ENCODE data around the gene PPP2R2C.

The PPP2R2C gene

DNA sequence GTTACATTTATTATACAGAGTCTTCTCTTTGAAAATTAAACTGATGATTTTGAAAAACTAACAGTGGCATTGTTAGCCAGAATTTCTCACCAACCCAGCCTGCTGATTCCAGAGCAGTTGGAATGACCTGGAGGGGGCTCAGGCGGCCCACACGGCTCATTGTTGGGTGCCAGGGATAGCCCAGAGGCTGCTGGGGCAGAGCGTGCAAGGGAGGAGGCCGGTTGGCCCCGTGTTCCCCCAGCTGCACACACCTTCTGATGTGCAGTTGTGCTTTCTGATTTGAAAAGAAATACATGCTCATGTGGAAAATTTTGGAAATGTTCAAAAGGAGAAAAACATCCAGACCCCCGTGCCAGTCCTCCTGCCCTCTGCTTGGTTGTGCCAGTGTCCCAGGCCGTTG, 182.2 kb downstream of the PPP2R2C start:
- DNase-seq (ENCODE audit: low spot score) = no peak

DNA sequence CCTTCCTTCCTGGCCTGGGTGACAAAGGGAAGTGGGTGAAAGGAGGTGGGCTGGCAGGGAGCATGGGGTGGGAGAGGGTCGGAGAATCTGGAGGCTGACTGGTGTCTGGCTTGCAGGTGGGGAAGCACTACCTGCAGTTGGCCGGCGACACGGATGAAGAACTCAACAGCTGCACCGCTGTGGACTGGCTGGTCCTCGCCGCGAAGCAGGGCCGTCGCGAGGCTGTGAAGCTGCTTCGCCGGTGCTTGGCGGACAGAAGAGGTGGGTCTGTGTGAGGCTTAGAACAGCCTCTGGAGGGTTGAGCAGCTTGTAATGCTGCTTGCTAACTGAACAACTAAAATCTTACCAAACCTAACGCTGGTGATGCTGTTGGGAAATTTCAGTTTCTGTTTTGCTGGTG, 183.5 kb downstream of the PPP2R2C start:
- DNase-seq (ENCODE audit: low spot score) = no peak

DNA sequence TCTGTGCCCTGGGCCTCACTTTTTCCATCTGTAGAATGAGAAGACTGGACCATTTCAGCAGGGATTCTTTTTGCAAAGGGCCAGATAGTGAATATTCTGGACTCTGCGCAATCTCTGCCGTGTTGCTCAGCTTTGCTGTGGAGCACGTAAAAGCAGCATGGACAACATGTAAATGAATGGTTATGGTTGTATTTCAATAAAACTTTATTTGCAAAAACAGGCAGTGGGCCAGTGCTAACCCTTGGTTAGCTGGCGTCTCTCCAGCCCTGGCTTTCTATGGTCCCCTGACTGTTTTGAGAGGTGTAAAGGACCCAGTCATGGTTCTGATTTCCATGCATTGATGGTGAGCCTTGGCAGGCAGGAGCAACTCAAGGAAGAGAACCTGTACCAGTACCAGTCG, 184.1 kb downstream of the PPP2R2C start:
- no peak for DNase-seq (ENCODE audit: low spot score)

DNA sequence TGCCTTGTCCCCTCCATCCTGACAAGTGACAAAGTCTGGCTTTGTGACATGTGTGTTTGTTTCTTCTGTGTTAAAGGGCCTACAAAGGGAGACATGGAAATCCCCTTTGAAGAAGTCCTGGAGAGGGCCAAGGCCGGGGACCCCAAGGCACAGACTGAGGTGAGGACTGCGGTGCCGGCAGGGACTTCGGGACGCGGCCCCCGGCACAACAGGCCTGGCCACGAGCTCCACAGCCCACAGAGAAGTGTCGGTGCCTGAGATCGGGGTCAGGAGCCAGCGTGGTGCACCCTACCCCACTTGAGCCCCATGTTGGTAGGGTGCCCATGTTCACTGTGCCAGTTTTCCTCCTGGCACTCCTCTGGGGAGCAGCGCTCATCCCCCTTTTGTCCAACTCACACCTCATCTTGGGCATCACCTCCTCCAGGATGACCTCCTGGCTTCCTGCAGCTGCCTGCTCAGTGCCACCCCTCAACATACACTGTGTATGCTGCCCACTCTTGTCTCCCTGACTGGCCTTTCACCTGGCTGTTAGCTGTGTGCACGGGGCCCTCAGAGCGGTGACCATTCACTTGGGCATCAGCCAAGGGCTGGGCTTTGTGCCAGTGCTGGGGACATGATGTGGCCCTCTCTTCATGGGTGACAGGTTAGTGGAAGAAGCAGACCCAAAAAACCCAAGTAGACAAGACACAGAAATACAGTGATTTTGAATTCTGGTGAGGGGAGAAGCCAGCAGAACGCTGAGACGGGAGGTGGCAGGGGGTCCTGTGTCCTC, 185.2 kb downstream of the PPP2R2C start:
- DNase-seq (ENCODE audit: low spot score) = no peak

DNA sequence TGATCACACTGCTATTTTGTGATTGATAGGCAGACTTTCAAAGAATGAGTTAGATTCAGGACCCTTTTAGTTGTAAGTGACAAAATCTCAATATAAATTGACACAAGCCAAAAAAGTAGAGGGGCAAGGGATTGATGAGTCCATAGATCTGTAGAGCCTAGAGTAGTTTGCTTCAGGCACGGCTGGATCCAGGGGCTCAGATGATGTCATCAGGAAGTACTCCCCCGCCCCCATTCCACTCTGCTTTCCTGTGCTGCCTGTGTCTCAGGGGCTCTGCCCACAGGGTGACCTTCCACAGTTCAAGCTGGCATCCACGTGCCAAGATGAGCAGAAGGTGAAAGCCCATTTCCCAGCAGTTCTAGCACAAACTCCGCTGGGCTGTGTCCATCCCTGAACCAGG, 189.1 kb downstream of the PPP2R2C start:
- DNase-seq (ENCODE audit: low spot score) = no peak

DNA sequence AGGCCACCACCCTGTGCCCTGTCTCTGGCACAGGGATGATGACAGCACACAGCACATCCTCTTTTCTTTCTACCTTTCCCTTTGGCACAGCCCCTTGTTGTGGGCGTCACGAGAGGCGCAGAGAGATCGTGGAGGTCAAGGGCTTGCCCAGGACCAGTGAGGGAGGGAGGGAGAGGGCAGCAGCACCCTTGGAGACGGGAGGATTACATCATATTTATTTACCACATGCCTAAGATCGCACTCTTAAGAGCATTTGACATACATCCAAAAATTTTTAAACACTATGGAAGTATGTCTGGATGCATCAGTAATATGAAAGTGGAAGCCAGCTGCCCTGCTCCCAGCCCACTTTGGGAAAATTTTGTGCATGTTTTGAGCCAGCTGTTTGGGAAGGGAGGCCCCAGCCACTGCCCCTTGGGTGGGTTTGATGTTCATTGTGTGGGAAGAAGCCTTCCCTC, 190.1 kb downstream of the PPP2R2C start:
- no peak for DNase-seq (ENCODE audit: low spot score)

DNA sequence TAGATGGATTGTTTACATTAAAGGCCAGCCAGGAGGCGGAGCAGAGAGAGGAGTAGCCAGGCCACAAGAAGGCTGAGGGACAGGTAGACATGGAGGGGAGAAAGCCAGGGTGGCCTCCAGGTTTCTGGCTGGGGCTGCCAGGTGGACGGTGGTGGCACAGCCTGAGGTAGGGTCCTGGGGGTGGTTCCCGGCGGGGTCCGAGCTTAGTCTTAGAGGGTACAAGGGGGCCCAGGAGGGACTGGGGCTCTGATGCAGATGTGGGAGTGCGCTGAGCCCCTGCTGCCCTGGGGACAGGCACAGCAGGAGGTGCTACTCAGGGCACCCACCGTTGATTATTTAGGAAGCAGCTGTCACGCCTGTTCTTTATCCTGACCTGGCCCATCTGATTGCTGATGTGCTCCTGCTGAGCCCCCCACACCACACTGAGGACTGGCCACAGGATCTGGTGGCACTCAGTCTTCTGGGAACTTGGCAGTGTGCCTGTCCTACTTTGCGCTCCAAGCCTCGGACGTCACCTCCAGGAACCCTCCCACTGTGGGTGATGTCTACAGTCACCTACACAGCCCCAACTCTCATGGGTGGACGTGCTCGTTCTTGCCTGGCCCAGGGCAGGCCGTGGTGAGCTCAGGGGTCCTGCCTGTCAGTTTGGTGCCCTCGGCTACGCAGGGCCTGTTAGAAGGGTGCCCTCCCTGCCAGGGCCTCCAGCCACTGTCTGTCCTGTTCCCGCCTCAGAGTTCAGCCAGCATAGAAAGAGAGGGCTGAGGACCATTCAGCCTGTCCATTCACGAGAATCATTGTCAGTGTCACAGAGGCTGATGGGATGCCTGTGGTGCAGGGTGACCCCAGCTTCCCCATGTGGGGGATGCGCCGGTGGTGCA, 190.7 kb downstream of the PPP2R2C start:
- DNase-seq (ENCODE audit: low spot score) = no peak

DNA sequence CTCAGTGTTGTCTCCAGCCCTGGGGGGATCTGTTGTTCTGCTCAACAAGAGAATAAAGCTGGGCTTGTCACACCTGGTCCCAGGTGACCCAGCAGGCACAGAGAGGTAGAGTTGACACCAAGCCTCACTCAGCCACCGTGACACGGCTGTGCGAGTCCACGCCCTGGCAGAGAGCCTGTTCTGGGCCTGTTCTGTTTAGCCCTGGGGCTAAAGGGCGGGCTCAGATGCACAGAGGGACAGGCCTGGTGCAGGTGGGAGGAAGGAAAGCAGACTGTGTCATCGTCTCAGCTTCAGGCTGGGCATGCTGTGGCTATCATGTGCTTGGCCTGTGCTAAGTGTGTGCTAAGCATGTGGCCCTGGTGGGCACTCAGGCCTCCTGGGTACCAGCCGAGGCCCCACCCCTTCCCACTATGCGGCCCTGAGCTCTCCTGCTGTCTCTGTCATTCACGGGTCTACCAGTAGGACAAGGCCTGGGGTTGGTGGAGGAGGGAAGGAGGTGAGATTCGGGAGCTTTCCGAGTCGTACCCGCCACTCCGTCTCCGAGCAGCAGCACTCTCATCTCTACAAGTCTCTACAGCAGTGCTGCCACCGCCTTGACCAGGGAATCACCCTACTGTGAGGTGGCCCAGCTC, 191.9 kb downstream of the PPP2R2C start:
- DNase-seq (ENCODE audit: low spot score) = no peak

DNA sequence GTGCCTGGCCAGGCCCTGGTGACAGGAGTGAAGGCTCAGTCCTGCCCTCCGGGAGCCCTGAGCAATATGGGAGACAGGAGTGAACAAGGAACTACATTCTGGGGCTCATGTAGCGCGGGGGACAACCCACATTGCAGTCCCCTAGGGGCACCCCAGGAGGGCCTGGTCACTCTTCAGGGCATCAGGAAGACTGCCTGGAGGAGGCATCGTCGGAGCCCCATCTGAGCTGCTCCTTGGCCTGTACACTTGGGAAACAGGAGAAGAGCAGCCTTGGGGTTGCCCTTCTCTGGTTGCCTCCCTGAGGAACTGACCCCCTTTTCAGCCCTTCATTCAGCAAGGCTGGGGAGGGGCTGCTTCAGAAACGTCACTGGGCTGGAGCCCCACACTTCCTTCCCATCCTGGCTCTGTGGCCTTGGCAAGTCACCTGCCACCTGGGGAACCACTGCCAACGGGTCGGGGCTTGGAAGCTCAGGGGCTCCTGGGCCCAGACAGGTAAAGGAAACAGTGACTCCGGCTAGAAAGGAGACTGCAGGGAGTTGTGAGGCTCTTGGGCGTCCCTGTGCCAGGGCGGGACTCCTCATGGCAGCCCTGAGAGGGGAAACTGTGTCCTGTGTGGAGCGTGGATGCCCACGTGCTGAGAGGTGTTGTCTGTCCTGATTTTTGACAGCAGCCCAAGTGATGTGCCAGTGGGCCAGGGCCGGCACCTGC, 192.7 kb downstream of the PPP2R2C start:
- no peak for DNase-seq (ENCODE audit: low spot score)

DNA sequence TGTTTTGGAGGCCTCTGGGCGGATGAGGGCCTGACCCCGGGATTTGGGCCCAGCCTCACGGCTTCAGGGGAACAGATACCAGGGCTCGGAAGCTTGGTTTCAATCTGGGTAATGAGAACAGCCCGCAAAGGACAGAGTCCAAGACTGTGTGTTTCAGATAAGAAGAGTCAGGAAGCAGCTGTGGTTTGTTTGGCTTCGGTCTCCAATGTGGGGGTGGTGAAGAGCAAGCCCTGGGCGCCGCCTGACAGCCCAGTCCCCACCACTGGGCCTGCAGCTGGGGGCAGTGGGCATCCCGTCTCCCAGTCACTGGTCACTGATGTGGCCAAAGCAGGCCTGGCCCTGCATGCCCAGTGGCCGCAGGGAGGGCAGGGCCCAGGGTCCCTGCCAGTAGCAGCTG, 193.6 kb downstream of the PPP2R2C start:
- DNase-seq (ENCODE audit: low spot score) = no peak

DNA sequence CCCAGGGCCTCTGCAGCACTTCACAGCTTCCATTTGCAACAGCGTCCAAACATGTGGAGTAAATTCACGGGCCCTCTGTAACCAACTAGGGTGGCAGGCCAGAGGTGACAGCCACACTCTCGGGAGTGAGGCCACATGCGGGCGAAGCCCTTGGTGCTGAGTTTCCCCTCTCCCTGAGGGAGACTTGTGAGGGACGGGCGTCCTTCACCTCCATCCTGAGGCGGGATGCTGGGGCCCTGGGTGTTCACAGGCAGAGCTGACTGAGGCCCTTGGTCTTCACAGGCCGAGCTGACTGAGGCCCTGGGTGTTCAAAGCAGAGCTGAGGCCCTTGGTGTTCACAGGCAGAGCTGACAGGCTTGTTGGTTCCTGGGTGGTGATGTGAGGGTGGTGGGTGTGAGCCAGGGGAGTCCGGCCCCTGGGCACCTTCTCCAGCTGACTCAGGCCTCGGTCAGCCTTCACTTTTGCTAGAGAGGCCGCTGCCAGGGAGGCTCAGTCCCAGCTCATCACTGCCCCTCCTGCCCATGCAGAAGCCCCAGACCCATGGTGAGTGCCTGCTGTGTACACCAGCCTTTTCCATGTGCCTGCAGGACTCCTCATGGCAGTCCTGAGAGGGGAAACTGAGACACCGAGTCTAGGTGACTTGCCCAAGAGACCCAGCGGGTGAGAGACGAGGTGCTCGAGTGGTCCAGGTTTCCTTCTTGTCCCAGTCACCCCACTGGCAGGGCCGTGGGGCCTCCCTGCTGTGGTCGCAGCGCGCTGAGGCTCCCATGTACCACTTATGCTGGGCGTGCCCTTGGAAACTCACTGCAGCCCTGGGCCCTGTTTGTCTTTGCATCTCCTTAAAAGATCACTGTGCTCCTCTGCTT, 194.2 kb downstream of the PPP2R2C start:
- no peak for DNase-seq (ENCODE audit: low spot score)

DNA sequence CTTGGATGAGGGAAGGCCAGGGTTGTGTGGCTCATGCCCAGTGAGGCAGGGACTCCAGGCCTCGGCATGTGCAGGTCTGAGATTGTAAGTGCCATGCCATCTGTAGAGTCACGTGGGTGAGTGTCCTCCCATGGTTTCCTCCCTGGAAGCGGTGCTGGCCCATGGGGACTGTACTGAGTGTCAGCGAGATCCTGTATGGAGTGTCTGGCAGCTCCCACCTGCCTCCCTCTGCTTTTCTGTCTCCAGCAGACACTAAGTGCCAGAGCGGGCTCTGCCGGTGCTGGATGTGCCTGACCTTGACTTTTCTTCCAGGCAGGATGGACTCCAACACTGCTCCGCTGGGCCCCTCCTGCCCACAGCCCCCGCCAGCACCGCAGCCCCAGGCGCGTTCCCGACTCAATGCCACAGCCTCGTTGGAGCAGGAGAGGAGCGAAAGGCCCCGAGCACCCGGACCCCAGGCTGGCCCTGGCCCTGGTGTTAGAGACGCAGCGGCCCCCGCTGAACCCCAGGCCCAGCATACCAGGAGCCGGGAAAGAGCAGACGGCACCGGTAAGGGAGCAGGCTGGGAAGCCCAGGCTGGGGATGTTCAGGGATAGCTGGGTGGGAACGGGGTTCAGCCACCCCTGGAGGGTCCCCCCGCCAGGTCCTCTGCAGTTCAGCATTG, 195.1 kb downstream of the PPP2R2C start:
- DNase-seq (ENCODE audit: low spot score) = no peak

DNA sequence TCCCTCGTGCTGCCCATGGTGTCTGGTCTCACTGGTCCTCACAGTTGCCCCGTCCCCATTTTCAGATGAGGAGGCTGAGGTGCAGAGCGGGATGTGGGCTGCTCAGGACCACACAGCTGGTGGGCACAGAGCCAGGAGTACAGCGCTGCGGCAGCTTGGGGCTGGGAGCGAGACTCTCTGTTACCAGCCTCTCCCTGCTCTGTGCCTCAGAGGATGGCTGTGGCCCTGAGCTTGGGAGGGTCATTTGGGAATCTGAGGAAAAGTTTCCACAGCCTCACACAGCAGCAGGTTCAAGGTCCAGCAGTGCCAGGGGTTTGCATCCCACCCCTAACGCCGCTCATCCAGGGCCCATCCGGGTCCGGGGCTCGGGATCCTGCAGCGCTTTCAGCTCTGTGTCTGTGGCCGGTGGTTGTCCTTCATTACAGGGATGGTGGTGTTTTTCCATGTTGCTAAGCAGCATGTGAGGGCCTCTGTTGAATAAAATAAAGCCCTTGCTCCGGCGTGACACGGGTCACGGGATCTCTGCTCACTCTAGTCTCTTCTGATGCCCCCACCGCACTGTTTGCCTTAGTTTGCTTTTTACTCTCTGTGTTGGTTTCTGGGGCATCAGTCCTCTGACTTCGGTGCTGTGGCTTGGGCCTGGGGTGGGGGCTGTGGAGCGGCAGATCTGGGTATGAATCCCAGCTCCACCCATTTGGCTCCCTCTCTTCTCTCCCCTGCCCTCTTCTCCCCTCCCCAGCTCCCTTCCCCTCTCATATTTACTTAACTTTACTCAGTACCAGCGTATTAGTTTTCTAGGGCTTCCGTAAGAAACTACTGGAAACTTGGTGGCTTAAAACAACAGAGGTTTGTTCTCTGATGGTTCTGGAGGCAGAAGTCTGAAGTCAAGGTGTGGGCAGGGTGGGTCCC, 196.3 kb downstream of the PPP2R2C start:
- no peak for DNase-seq (ENCODE audit: low spot score)

DNA sequence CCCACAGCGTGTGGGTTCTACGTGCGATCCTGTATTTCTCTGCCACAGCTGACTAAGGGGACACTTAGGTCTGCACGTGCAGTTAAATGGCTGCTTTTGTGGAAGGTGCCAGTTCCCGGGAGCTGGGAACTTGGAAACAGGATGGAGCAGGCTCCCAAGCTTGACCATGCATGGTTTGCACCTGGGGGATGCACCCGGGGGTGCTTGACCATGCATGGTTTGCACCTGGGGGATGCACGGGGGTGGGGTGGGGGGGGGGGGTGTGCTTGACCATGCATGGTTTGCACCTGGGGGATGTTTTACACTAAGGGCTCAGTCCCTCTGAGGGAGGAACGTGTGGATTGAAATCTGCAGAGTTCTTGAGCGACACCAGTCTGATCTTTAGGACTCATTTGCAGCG, 197.1 kb downstream of the PPP2R2C start:
- DNase-seq (ENCODE audit: low spot score) = no peak

DNA sequence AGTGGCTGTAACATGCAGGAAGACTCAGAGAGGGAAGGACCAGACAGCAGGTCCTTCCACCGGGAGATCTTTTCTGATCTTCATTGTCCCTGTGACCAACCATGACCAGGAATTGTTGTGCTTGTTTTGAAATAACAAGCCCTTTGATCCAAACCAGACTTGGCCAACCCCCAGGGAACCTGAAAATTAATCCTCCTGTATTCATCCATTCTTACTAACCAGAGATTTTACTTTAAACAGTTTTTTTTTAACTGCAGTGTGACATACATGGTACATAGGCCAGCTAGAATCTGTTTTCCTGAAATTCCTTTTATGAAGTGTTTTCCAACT, 198.8 kb downstream of the PPP2R2C start:
- DNase-seq (ENCODE audit: low spot score) = no peak

DNA sequence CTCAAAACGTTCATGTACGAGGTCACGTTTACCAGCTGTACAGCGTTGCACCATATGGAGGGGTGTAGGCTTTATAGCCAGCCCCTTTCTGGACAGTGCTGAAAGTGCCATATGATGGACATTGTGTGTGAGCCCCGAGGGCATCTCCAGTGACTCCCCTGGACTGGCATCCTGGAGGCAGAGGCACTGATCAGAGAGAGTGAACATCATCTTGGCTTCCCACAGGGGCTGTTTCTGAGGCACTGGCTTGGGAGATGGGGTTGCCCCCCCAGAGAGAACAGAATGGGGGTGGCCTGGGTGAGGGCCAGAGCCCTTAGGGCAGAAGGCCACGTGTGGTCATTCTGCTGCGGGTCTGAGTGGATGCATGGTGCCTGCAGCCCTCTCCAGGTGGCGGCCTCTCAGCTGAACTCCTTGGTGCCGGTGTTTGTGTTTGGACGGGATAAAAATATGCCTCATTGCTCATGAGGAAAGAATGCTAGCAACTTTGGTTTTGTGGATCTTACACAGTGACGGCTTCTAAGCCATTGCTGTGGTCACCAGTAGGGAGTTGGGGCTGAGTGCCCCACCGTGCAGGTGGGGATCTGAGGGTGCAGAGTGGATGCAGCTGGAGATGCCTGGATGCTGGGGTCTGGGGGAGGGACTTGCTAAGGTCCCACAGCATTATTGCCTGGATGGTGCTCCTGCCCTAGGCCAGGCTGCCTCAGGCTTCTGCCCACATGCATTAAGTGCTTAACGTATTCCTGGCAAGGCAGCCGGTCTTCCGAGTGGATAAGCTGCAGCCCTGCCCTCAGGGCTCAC, 199.4 kb downstream of the PPP2R2C start:
- DNase-seq (ENCODE audit: low spot score) = no peak

DNA sequence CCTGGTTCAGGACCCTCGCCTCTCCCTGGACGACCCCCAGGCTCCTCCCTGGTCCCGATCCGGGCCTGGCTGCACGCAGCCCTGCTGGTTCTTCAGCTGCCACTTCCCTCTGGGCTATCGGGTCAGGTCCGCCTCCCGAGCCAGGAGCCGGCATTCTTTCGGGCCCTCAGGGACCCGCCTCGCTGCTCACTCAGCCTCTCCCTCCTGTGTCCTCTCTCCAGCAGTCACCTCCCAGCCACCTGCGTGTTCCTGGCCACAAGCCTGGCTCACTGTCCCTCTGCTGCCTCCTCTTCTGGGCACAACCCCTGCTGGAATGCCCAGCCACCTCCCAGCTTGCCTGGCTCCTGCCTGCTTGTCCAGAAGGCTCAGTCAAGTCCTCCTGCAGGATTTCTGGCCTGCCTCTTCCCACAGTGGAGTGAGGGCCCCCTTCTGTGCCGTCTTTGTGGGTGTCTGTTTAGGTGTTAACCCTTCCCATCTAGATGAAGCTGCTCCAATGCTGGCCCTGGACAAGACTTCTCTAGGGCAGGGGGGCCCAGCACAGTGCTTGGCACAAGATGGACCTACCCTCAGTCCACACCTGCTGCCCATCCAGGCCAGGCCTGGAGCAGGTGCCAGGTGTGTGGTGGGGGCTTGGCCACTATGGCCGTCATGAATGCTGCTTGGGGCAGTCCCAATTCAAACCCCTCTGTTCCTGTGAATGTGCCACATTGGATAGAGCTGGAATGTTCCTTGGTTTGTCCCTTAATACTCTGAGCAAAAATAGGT, 200.5 kb downstream of the PPP2R2C start:
- no peak for DNase-seq (ENCODE audit: low spot score)

DNA sequence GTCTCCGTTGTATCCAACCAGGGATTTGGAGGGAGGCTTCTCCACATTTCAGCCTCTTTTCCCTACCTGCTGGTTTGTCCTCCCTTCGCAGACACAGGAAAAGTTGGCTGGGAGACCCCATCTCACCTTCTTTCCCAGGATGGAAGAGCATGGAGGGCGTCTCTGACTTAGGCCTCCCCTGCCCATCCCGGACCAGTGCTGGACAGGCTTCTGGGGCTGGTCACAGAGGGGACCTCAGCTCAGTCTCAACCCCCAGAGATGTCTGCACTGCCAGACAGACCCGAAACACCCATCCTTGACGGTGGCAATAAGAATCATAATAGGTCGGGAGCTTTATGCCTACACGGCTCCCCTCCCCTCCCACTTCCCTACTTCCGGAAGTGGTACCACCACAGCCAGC, 201.2 kb downstream of the PPP2R2C start:
- no peak for DNase-seq (ENCODE audit: low spot score)

Measured in CD4-positive, alpha-beta T cell treated with Interleukin-15 for 4 hours (primary cell).